H1 (cell line): ENCODE data around the gene HIVEP2. TPM values are rescaled to one million over a fixed set of nuclear protein-coding genes. Genes with fewer than 3 reads are reported as not detected.

Experiments used
- CTCF ChIA-PET: fragments of 300-600 bp; sonication (Branson Sonifier 250); formaldehyde crosslinking; loops from one replicate; lab custom pipeline; 2021; ENCODE audit not compliant: partially characterized antibody; lab: Charles Lee
- POLR2A ChIA-PET: fragments of 300-600 bp; sonication (Branson Sonifier 250); formaldehyde crosslinking; loops from one replicate; lab custom pipeline; 2021; ENCODE audit warnings: inconsistent platforms; ENCODE audit not compliant: partially characterized antibody; lab: Charles Lee
- DNase-seq, 2 experiments: peaks; one replicate each; pipeline versions ENCODE4 v3.0.0 to v3.0.0-alpha.2; 2010 to 2022; ENCODE audit warnings: low spot score in 2 of 2, low read depth in 1 of 2, mixed read lengths in 1 of 2
- FAIRE-seq: peaks from 2 replicates; lab custom pipeline; 2011; peaks lifted over from hg19 to GRCh38; lab: Jason Lieb, UNC
- H2AFZ ChIP-seq: 2 replicates; pipeline ENCODE4 v1.8.1; 2012; ENCODE audit warnings: low read length, inconsistent platforms
- H2AK5ac ChIP-seq: 2 replicates; pipeline ENCODE4 v1.6.1; 2013; ENCODE audit warnings: low read depth, low read length
- H2BK120ac ChIP-seq: replicated peaks from 2 replicates; pipeline ENCODE3; 2013; ENCODE audit warnings: low read depth, low read length, inconsistent platforms
- H2BK12ac ChIP-seq: 2 replicates; pipeline ENCODE4 v1.6.1; 2013; ENCODE audit warnings: low read depth, low read length
- H2BK15ac ChIP-seq: 2 replicates; pipeline ENCODE4 v1.6.1; 2013; ENCODE audit warnings: low read length
- H2BK20ac ChIP-seq: 2 replicates; pipeline ENCODE4 v1.6.1; 2013; ENCODE audit warnings: low read length
- H2BK5ac ChIP-seq: 2 replicates; pipeline ENCODE4 v1.6.1; 2013; ENCODE audit warnings: low read depth, low read length
- H3K14ac ChIP-seq: 2 replicates; pipeline ENCODE4 v1.6.1; 2013; ENCODE audit warnings: inconsistent platforms; ENCODE audit not compliant: insufficient read length
- H3K18ac ChIP-seq: 2 replicates; pipeline ENCODE4 v1.6.1; 2013; ENCODE audit warnings: low read length; ENCODE audit errors: extremely low read depth
- H3K23ac ChIP-seq: 2 replicates; pipeline ENCODE4 v1.6.1; 2013; ENCODE audit warnings: inconsistent platforms; ENCODE audit not compliant: insufficient read length
- H3K23me2 ChIP-seq: 2 replicates; pipeline ENCODE4 v1.6.1; 2013; ENCODE audit warnings: low read depth, low read length
- H3K27ac ChIP-seq: 2 replicates; pipeline ENCODE4 v1.6.1; 2011; ENCODE audit warnings: low read depth, low read length, inconsistent platforms
- H3K27me3 ChIP-seq, 4 experiments: replicated peaks in 1 of 4; 1 replicate in 1 of 4; 2 replicates in 3 of 4; pipeline versions ENCODE4 v1.6.1 to v1.8.1; 2011 to 2013; ENCODE audit warnings: low read length in 3 of 4, mild to moderate bottlenecking in 3 of 4, inconsistent platforms in 2 of 4, mixed read lengths in 2 of 4, moderate library complexity in 1 of 4; ENCODE audit not compliant: control insufficient read depth in 3 of 4, insufficient read depth in 3 of 4; ENCODE audit errors: extremely low read depth in 1 of 4
- H3K36me3 ChIP-seq, 4 experiments: 2 replicates each; pipeline versions ENCODE4 v1.6.1 to v1.8.1; 2011 to 2013; ENCODE audit warnings: mild to moderate bottlenecking in 4 of 4, low read length in 3 of 4, moderate library complexity in 2 of 4, control low read depth in 1 of 4, inconsistent platforms in 1 of 4; ENCODE audit not compliant: insufficient read depth in 4 of 4, control insufficient read depth in 2 of 4
- H3K4ac ChIP-seq: replicated peaks from 2 replicates; pipeline ENCODE3; 2013; ENCODE audit warnings: low read length, low read depth, mixed read lengths, inconsistent platforms; ENCODE audit not compliant: insufficient read length
- H3K4me1 ChIP-seq, 4 experiments: replicated peaks in 1 of 4; 1 replicate in 1 of 4; 2 replicates in 3 of 4; pipeline versions ENCODE4 v1.6.1 to v1.8.1; 2011 to 2013; ENCODE audit warnings: low read length in 3 of 4, inconsistent platforms in 2 of 4, mixed read lengths in 1 of 4; ENCODE audit not compliant: insufficient read depth in 4 of 4, control insufficient read depth in 3 of 4
- H3K4me2 ChIP-seq, 2 experiments: 2 replicates each; pipeline versions ENCODE4 v1.6.1 to v1.8.1; 2011 to 2013; ENCODE audit warnings: low read depth in 2 of 2, low read length in 2 of 2, control low read depth in 1 of 2, inconsistent platforms in 1 of 2, mild to moderate bottlenecking in 1 of 2; ENCODE audit not compliant: insufficient read depth in 1 of 2
- H3K4me3 ChIP-seq, 4 experiments: fragments of 200-600, 300-600 bp in 1 of 4; sonication (generic), shearing (Covaris generic), sonication (Bioruptor Twin) in 1 of 4; 2 replicates each; pipeline versions ENCODE4 v1.5.1 to v1.8.1; 2011 to 2016; ENCODE audit warnings: low read length in 4 of 4, low read depth in 3 of 4, control low read depth in 2 of 4, inconsistent platforms in 2 of 4, mild to moderate bottlenecking in 2 of 4, mixed read lengths in 1 of 4, moderate library complexity in 1 of 4; ENCODE audit not compliant: insufficient read depth in 2 of 4; ENCODE audit errors: extremely low read depth in 1 of 4
- H3K56ac ChIP-seq: replicated peaks from 2 replicates; pipeline ENCODE3; 2013; ENCODE audit warnings: low read depth, mild to moderate bottlenecking, mixed read lengths, low read length, inconsistent platforms; ENCODE audit not compliant: insufficient read length
- H3K79me1 ChIP-seq: 2 replicates; pipeline ENCODE4 v1.6.1; 2013; ENCODE audit warnings: low read depth, low read length, control low read depth
- H3K79me2 ChIP-seq, 2 experiments: 2 replicates each; pipeline versions ENCODE4 v1.6.1 to v1.8.1; 2012 to 2013; ENCODE audit warnings: low read length in 2 of 2, mild to moderate bottlenecking in 2 of 2, inconsistent platforms in 1 of 2; ENCODE audit not compliant: insufficient read depth in 2 of 2, control insufficient read depth in 1 of 2
- H3K9ac ChIP-seq, 4 experiments: replicated peaks in 1 of 4; 1 replicate in 1 of 4; 2 replicates in 3 of 4; pipeline versions ENCODE4 v1.6.1 to v1.8.1; 2011 to 2013; ENCODE audit warnings: low read depth in 3 of 4, low read length in 3 of 4, control low read depth in 2 of 4, mild to moderate bottlenecking in 2 of 4, moderate library complexity in 2 of 4, inconsistent platforms in 1 of 4; ENCODE audit errors: extremely low read depth in 1 of 4
- H3K9me3 ChIP-seq, 2 experiments: 2 replicates each; pipeline versions ENCODE4 v1.6.1 to v1.8.1; 2012 to 2013; ENCODE audit warnings: mild to moderate bottlenecking in 2 of 2, moderate library complexity in 2 of 2, control low read depth in 1 of 2, inconsistent platforms in 1 of 2, low read depth in 1 of 2, low read length in 1 of 2, mixed read lengths in 1 of 2; ENCODE audit not compliant: insufficient read depth in 2 of 2
- H4K20me1 ChIP-seq, 2 experiments: replicated peaks in 1 of 2; 2 replicates each; pipeline versions ENCODE3 to v1.8.1; 2011 to 2013; ENCODE audit warnings: inconsistent platforms in 2 of 2, low read length in 2 of 2, mild to moderate bottlenecking in 1 of 2; ENCODE audit not compliant: insufficient read depth in 2 of 2, control insufficient read depth in 1 of 2
- H4K5ac ChIP-seq: 2 replicates; pipeline ENCODE4 v1.6.1; 2013; ENCODE audit warnings: low read length, low read depth, mixed read lengths, inconsistent platforms; ENCODE audit not compliant: insufficient read length
- H4K8ac ChIP-seq: 2 replicates; pipeline ENCODE4 v1.8.0; 2013; ENCODE audit warnings: mild to moderate bottlenecking, moderate library complexity, low read length, inconsistent platforms; ENCODE audit not compliant: insufficient read depth; ENCODE audit errors: extremely low read depth
- H4K91ac ChIP-seq: replicated peaks from 2 replicates; pipeline ENCODE3; 2013; ENCODE audit warnings: low read length, mixed read lengths, inconsistent platforms; ENCODE audit not compliant: insufficient read length
- BACH1 ChIP-seq: IDR thresholded peaks from 2 replicates; pipeline ENCODE4 v1.6.1; 2012; ENCODE audit warnings: low read length, improper control_type of control experiment
- EZH2 ChIP-seq: fragments of 200-600 bp; sonication (generic); IDR thresholded peaks from 2 replicates; pipeline ENCODE4 v1.7.1; 2012; ENCODE audit warnings: low read depth, mild to moderate bottlenecking, moderate library complexity, low read length, inconsistent platforms; ENCODE audit not compliant: severe bottlenecking
- SUZ12 ChIP-seq: fragments of 200-600 bp; sonication (generic); IDR thresholded peaks from 2 replicates; pipeline ENCODE4 v1.6.1; 2012; ENCODE audit warnings: mild to moderate bottlenecking, inconsistent platforms, low read length, moderate library complexity, mixed read lengths
- WGBS, 2 experiments: shearing (Covaris generic) in 1 of 2; methylation state at CpG; one replicate each; pipeline versions ENCODE4 v1.1.6 to v1.1.7; 2013 to 2015; ENCODE audit warnings: low lambda C conversion rate in 2 of 2, mixed read lengths in 2 of 2, inconsistent platforms in 1 of 2, low coverage in 1 of 2, missing lambda C conversion rate in 1 of 2; ENCODE audit not compliant: insufficient replicate concordance in 2 of 2, insufficient coverage in 1 of 2, insufficient read length in 1 of 2; ENCODE audit errors: extremely low coverage in 1 of 2, missing lambda C conversion rate in 1 of 2; 5-methylcytosine and 5-hydroxymethylcytosine counted together
- polyA plus RNA-seq, 7 experiments: library from polyadenylated mRNA; depleted of rRNA in 3 of 7; stranded (reverse) in 5 of 7; unstranded in 2 of 7; fragments of >200 nt in 5 of 7; fragments of 200-250 nt in 2 of 7; gene quantifications; 1 replicate in 5 of 7; 2 replicates in 1 of 7; 4 replicates in 1 of 7; pipeline versions ENCODE4 v1.2.1 to v1.2.3, GENCODE V29; 2011 to 2013; ENCODE audit warnings: missing spikeins in 2 of 7, mixed read lengths in 2 of 7
- total RNA-seq: library from RNA; stranded (reverse); fragmentation: NEBNext Ultra II Directional; extraction: Animal tissue kit (Norgen Biotek cat#: 25700); gene quantifications from 2 replicates; pipeline ENCODE4 v1.2.1, GENCODE V29; 2021

The HIVEP2 gene
- total and polyA plus RNA-seq, 2 of the 8 experiments (the other 6 are each of a cell fraction or from before 2014, with no cell fraction given), result 2.2 to 6.1 TPM

GRCh38 chr6:142954844-142955243 is 9.9 kb upstream of the HIVEP2 start:
- no peak overlapping the region for H3K9ac ChIP-seq
- no peak overlapping the region for H4K5ac ChIP-seq
- no peak overlapping the region for H3K18ac ChIP-seq
- H3K23me2 ChIP-seq, result no peaks in the 10 kb centered on the region
- no peak overlapping the region for H2AK5ac ChIP-seq
- 0 out of 2 replicates have a peak overlapping the region, but pooled peaks have one; percentile 61 for H2AFZ ChIP-seq
- H2BK12ac ChIP-seq, result no peak overlapping the region
- no peaks in the 10 kb centered on the region for H4K20me1 ChIP-seq
- H3K4ac ChIP-seq, result no peak overlapping the region
- H3K4me3 ChIP-seq, result no peak overlapping the region
- H3K4me2 ChIP-seq, result no peak overlapping the region
- FAIRE-seq (no peak), DNase-seq (no peak)
- H3K27ac ChIP-seq, result no peak overlapping the region
- H2BK20ac ChIP-seq, result no peak overlapping the region
- H3K79me1 ChIP-seq, result no peaks in the 10 kb centered on the region
- H3K4me1 ChIP-seq, result no peaks in the 10 kb centered on the region; a peak in 1 of 7 replicates
- H3K14ac ChIP-seq, result no peak overlapping the region
- TF ChIP-seq EZH2, result no peak
- TF ChIP-seq BACH1, result no peak
- TF ChIP-seq SUZ12, result no peak
- CTCF ChIA-PET, result no interaction called here
- no peak overlapping the region for H4K91ac ChIP-seq
- H3K27me3 ChIP-seq, result no peaks in the 10 kb centered on the region
- no peak overlapping the region for H2BK15ac ChIP-seq
- H3K36me3 ChIP-seq, result no peaks in the 10 kb centered on the region
- H2BK120ac ChIP-seq, result no peak overlapping the region
- no peaks in the 10 kb centered on the region for H3K9me3 ChIP-seq
- H3K23ac ChIP-seq, result no peak overlapping the region
- H4K8ac ChIP-seq, result no peak overlapping the region
- POLR2A ChIA-PET, result no interaction called here
- H3K56ac ChIP-seq, result no peak overlapping the region
- no peak overlapping the region for H2BK5ac ChIP-seq
- WGBS, 2 experiments, result 87% methylated on average over 2 of the region's 2 CpGs; no CpG with 5 or more reads in 1 of the 2 experiments
- H3K79me2 ChIP-seq, result no peaks in the 10 kb centered on the region
